BLaER1 treated with 17β-estradiol and CSF1 and Interleukin-3, amounts not matched to agents 10 nM and 100 nM (cell line): ENCODE data around the gene KIAA0319L.

ENCODE experiments used
- H3K27ac ChIP-seq, 11 experiments: shearing (Covaris generic); formaldehyde crosslinking; 2 replicates each; pipeline ENCODE4 v1.8.1; 2022
- H3K27me3 ChIP-seq, 11 experiments: shearing (Covaris generic); formaldehyde crosslinking; 2 replicates each; pipeline ENCODE4 v1.8.1; 2022
- H3K36me3 ChIP-seq, 11 experiments: shearing (Covaris generic); formaldehyde crosslinking; 2 replicates each; pipeline ENCODE4 v1.8.1; 2022
- H3K4me1 ChIP-seq, 10 experiments: shearing (Covaris generic); formaldehyde crosslinking; 2 replicates each; pipeline ENCODE4 v1.8.1; 2022
- H3K4me2 ChIP-seq, 11 experiments: shearing (Covaris generic); formaldehyde crosslinking; 2 replicates each; pipeline ENCODE4 v1.8.1; 2022
- H3K4me3 ChIP-seq, 10 experiments: shearing (Covaris generic); formaldehyde crosslinking; 2 replicates each; pipeline ENCODE4 v1.8.1; 2022
- H3K9ac ChIP-seq, 11 experiments: shearing (Covaris generic); formaldehyde crosslinking; 2 replicates each; pipeline ENCODE4 v1.8.1; 2022
- H3K9me3 ChIP-seq, 11 experiments: shearing (Covaris generic); formaldehyde crosslinking; replicated peaks in 1 of 11; 2 replicates each; pipeline ENCODE4 v1.8.1; 2022
- H4K20me1 ChIP-seq, 11 experiments: shearing (Covaris generic); formaldehyde crosslinking; 2 replicates each; pipeline ENCODE4 v1.8.1; 2022
- Cebpa-rat ChIP-seq, 11 experiments: shearing (Covaris generic); IDR thresholded peaks; 2 replicates each; pipeline ENCODE4 v1.8.1; 2022

Gene KIAA0319L

GRCh38 chr1:35452106-35452774, 105.0 kb downstream of the KIAA0319L start:
- Histone ChIP-seq H3K4me2 (peak overlapping the region; percentile 56 to 81 (median 68)), H3K4me3 (no peak overlapping the region), H4K20me1 (no peaks in the 10 kb centered on the region), H3K4me1 (peaks cover 27 to 81% (median 47%) of the 10 kb centered on the region in 10 experiments), H3K9me3 (no peaks in the 10 kb centered on the region), H3K36me3 (peaks cover 47 to 75% (median 58%) of the 10 kb centered on the region in 11 experiments), H3K27me3 (no peaks in the 10 kb centered on the region), H3K27ac (peak overlapping the region in 10 of 11 experiments; percentile 22 to 69 (median 48); a peak in 19 of 22 replicates), H3K9ac (peak overlapping the region; percentile 12 to 57 (median 40); a peak in 18 of 22 replicates)
- TF ChIP-seq Cebpa-rat (IDR thresholded peaks at IDR 0.05): no peak

GRCh38 chr1:35451125-35451528, 106.1 kb downstream of the KIAA0319L start:
- Histone ChIP-seq H3K27ac (peak overlapping the region in 8 of 11 experiments; percentile 35 to 69 (median 49); a peak in 9 of 22 replicates), H3K36me3 (peaks cover 50 to 79% (median 63%) of the 10 kb centered on the region in 11 experiments), H3K9ac (peak overlapping the region in 7 of 11 experiments; percentile 12 to 53 (median 21); a peak in 5 of 22 replicates), H3K9me3 (no peaks in the 10 kb centered on the region), H4K20me1 (no peaks in the 10 kb centered on the region), H3K4me3 (no peak overlapping the region), H3K27me3 (no peaks in the 10 kb centered on the region), H3K4me2 (peak overlapping the region in 9 of 11 experiments; percentile 64 to 81 (median 74); a peak in 18 of 22 replicates), H3K4me1 (peaks cover 27 to 92% (median 51%) of the 10 kb centered on the region in 10 experiments)
- no peak for TF ChIP-seq Cebpa-rat (IDR thresholded peaks at IDR 0.05)

GRCh38 chr1:35449334-35450008, 107.7 kb downstream of the KIAA0319L start:
- peak overlapping the region in 2 of 11 experiments; percentile 37 to 38; a peak in 2 of 22 replicates for H3K9ac ChIP-seq
- H3K4me3 ChIP-seq: no peak overlapping the region
- H3K4me1 ChIP-seq: peaks cover 27 to 100% (median 46%) of the 10 kb centered on the region in 10 experiments
- no peaks in the 10 kb centered on the region for H3K9me3 ChIP-seq
- peaks cover 66 to 80% (median 69%) of the 10 kb centered on the region in 11 experiments for H3K36me3 ChIP-seq
- no peaks in the 10 kb centered on the region for H4K20me1 ChIP-seq
- H3K27me3 ChIP-seq: no peaks in the 10 kb centered on the region
- H3K27ac ChIP-seq: no peak overlapping the region
- no peak for TF ChIP-seq Cebpa-rat (IDR thresholded peaks at IDR 0.05)
- peak overlapping the region in 3 of 11 experiments; percentile 64 to 68 (median 67); a peak in 5 of 22 replicates for H3K4me2 ChIP-seq

GRCh38 chr1:35448344-35448801, 108.8 kb downstream of the KIAA0319L start:
- H3K27ac ChIP-seq: peak overlapping the region in 4 of 11 experiments; percentile 10 to 39 (median 22); a peak in 7 of 22 replicates
- peaks cover 65 to 80% (median 75%) of the 10 kb centered on the region in 11 experiments for H3K36me3 ChIP-seq
- H3K4me2 ChIP-seq: peak overlapping the region in 5 of 11 experiments; percentile 18 to 68 (median 64); a peak in 10 of 22 replicates
- no peak overlapping the region for H3K4me3 ChIP-seq
- no peaks in the 10 kb centered on the region for H3K27me3 ChIP-seq
- peak in 2 of 11 experiments; percentile 53 to 68; a peak in 3 of 22 replicates for TF ChIP-seq Cebpa-rat (IDR thresholded peaks at IDR 0.05)
- no peaks in the 10 kb centered on the region for H4K20me1 ChIP-seq
- H3K4me1 ChIP-seq: peaks cover 22 to 93% (median 35%) of the 10 kb centered on the region in 10 experiments
- no peaks in the 10 kb centered on the region for H3K9me3 ChIP-seq
- H3K9ac ChIP-seq: peak overlapping the region in 4 of 11 experiments; percentile 1 to 34 (median 18); a peak in 3 of 22 replicates

- Histone ChIP-seq H4K20me1 (0 out of 22 replicates have a peak, but pooled peaks cover 0 to 7% (median 0%) of the 10 kb centered on the region in 11 experiments), H3K4me1 (peaks cover 11 to 93% (median 26%) of the 10 kb centered on the region in 10 experiments), H3K9me3 (no peaks in the 10 kb centered on the region), H3K9ac (peak overlapping the region in 1 of 11 experiments; percentile 15; a peak in 1 of 22 replicates), H3K36me3 (peaks cover 72 to 86% (median 82%) of the 10 kb centered on the region in 11 experiments), H3K4me2 (peak overlapping the region in 6 of 11 experiments; percentile 18 to 68 (median 46); a peak in 11 of 22 replicates), H3K4me3 (no peak overlapping the region; a peak in 1 of 20 replicates), H3K27ac (peak overlapping the region in 3 of 11 experiments; percentile 13 to 47 (median 19); a peak in 4 of 22 replicates), H3K27me3 (no peaks in the 10 kb centered on the region)
- no peak for TF ChIP-seq Cebpa-rat (IDR thresholded peaks at IDR 0.05)
These were observed 109.9 kb downstream of the KIAA0319L start for GRCh38 chr1:35447278-35447677.

GRCh38 chr1:35444519-35444774, 112.8 kb downstream of the KIAA0319L start:
- H3K9me3 ChIP-seq: no peaks in the 10 kb centered on the region
- H3K27ac ChIP-seq: no peak overlapping the region
- peak overlapping the region in 1 of 11 experiments; percentile 68; a peak in 1 of 22 replicates for H3K4me2 ChIP-seq
- no peaks in the 10 kb centered on the region for H3K27me3 ChIP-seq
- H4K20me1 ChIP-seq: peaks cover 0 to 12% (median 0%) of the 10 kb centered on the region in 11 experiments; a peak in 1 of 22 replicates
- no peak overlapping the region for H3K4me3 ChIP-seq
- H3K4me1 ChIP-seq: peaks cover 0 to 71% (median 15%) of the 10 kb centered on the region in 10 experiments; a peak in 11 of 20 replicates
- no peak overlapping the region for H3K9ac ChIP-seq
- no peak for TF ChIP-seq Cebpa-rat (IDR thresholded peaks at IDR 0.05)
- H3K36me3 ChIP-seq: peaks cover 84 to 99% (median 95%) of the 10 kb centered on the region in 11 experiments

- no peak for TF ChIP-seq Cebpa-rat (IDR thresholded peaks at IDR 0.05)
- Histone ChIP-seq H3K4me2 (peak overlapping the region in 1 of 11 experiments; percentile 68; a peak in 1 of 22 replicates), H3K27me3 (no peaks in the 10 kb centered on the region), H3K4me3 (no peak overlapping the region), H3K9ac (no peak overlapping the region), H3K36me3 (peaks cover 84 to 99% (median 93%) of the 10 kb centered on the region in 11 experiments), H3K27ac (no peak overlapping the region), H3K9me3 (no peaks in the 10 kb centered on the region), H3K4me1 (peaks cover 0 to 66% (median 15%) of the 10 kb centered on the region in 10 experiments; a peak in 11 of 20 replicates), H4K20me1 (peaks cover 0 to 12% (median 0%) of the 10 kb centered on the region in 11 experiments; a peak in 1 of 22 replicates)
These were observed 113.3 kb downstream of the KIAA0319L start for GRCh38 chr1:35443768-35444518.

- peaks cover 79 to 99% (median 86%) of the 10 kb centered on the region in 11 experiments for H3K36me3 ChIP-seq
- no peak overlapping the region for H3K27ac ChIP-seq
These were observed 114.5 kb downstream of the KIAA0319L start for GRCh38 chr1:35442734-35443133.

More at GRCh38 chr1:35442734-35443133, 114.5 kb downstream of the KIAA0319L start:
- Histone ChIP-seq H3K4me3 (no peak overlapping the region), H3K9me3 (no peaks in the 10 kb centered on the region), H3K9ac (peak overlapping the region in 2 of 11 experiments; percentile 28 to 30; a peak in 1 of 22 replicates), H3K27me3 (no peaks in the 10 kb centered on the region), H4K20me1 (peaks cover 0 to 12% (median 0%) of the 10 kb centered on the region in 11 experiments; a peak in 1 of 22 replicates), H3K4me2 (peak overlapping the region in 3 of 11 experiments; percentile 17 to 45 (median 23); a peak in 3 of 22 replicates), H3K4me1 (peaks cover 0 to 54% (median 10%) of the 10 kb centered on the region in 10 experiments; a peak in 11 of 20 replicates)
- no peak for TF ChIP-seq Cebpa-rat (IDR thresholded peaks at IDR 0.05)
